Activated CD4-positive, alpha-beta T cell treated with anti-CD3 and anti-CD28 coated beads, Interleukin-10, Interleukin-2, amounts not matched to agents 100 ng/mL and 50 ng/mL, durations not matched to agents 16 hours and 8 hours (primary cell): Measurements from ENCODE around the gene SNX20.
A peak's percentile ranks its signal among the peaks of the same experiment; 100 is the strongest.

Experiments
- DNase-seq: peaks from one replicate; pipeline ENCODE4 v3.0.0-alpha.2; 2020

SNX20 gene

DNA sequence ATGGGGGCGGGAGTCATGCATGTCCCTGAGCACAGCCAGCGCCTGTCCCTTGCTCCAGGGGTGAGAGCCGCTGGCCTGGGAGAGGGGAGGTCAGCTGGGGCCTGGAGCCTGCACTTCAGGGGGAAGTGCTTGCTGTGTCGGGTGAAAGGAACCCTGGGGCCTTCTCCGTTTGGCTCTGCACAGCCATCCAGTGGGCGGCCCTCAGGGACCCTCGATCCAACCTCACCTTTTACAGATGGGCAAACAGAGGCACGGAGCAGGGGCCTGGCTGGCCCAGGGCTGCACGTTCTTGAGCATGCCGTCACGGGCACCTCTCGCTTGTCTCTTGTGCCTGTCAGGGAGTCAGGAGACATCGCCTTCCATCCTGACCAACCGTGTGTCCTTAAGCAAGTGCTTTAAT lies 1.8 kb downstream of the SNX20 start:
- DNase-seq, result no peak

- DNase-seq, result no peak
Observed at GRCh38 chr16:50678531-50678930, 2.6 kb downstream of the SNX20 start.

DNA sequence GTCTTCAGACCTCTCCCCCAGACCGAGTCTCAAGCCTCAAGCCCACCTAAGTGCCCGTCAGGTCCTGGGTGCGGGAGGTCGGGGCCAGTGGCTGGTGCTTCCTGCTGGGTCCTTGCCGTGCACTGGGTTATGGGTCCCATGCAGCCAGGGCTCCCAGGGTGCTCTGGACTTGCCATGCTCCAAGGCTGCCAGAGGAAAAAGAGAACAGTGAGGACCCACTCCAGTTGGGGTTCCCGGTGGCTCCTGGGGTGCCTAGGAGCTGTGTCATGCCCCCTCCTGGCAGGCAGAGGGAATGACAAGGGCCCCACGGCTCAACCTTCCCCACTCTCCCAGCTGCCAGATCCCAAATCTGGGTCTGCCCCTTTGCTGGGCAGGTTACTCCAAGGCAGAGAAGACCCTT lies 3.8 kb downstream of the SNX20 start:
- no peak for DNase-seq

GRCh38 chr16:50676684-50677225 lies 4.4 kb downstream of the SNX20 start:
- no peak for DNase-seq

- no peak for DNase-seq
Observed at GRCh38 chr16:50675686-50676610, 5.2 kb downstream of the SNX20 start.

- no peak for DNase-seq
Observed at GRCh38 chr16:50674831-50675230, 6.3 kb downstream of the SNX20 start.

- DNase-seq, result no peak
Observed at GRCh38 chr16:50673496-50674275, 7.4 kb downstream of the SNX20 start.

- peak; percentile 59 for DNase-seq
Observed at GRCh38 chr16:50671644-50672260, 9.4 kb downstream of the SNX20 start.

- no peak for DNase-seq
Observed at GRCh38 chr16:50670476-50670875, 10.6 kb downstream of the SNX20 start.

DNA sequence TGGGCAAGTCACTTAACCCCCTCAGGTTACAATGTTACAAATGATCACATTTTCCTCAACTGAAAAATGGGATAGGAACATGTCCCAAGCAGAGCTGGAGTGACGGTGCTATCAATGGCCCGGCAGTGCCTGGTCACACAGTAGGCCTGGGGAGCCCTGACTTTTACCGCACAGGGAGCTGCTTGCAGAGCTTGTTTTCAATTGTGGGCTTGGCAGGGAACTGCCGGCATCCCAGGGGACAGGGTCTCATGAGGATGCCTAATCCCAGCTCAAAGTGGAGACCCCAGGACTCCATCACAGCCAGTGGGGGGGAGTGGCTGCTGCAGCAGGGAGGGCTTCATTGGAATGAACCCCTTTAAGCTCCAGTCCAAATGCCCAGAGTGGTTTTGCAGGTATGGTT lies 11.4 kb downstream of the SNX20 start:
- DNase-seq, result no peak

DNA sequence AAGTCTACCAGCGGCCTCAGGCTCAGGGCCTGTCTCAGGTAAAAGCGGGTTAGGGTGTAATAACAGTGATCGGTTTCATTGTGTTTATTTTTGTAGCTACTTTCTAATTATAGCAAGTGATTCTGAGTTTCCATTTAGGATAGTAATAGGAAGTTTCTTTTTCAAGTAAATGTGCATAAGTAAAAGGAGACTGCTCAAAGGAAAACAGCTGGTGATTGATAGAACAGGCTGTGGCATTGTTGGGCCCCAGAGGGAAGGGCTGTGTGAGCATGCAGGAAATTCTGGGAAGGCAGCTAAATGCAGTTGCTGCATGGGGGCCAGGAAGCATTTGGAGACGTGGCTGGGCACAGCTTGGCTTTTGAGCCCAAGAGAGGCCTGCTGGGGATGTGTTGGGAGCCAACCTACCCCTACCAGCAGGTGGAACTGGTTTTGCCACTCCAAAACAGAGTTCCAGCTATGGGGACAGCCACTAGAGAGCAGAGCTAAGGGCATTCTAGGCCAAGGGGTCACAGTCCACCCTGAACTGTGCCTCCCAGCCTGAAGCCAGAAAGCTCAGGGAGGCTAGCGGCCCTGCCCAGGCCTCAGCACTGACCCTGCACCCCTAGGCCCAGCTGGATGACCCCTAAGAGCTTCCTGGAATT lies 12.6 kb downstream of the SNX20 start:
- no peak for DNase-seq

DNA sequence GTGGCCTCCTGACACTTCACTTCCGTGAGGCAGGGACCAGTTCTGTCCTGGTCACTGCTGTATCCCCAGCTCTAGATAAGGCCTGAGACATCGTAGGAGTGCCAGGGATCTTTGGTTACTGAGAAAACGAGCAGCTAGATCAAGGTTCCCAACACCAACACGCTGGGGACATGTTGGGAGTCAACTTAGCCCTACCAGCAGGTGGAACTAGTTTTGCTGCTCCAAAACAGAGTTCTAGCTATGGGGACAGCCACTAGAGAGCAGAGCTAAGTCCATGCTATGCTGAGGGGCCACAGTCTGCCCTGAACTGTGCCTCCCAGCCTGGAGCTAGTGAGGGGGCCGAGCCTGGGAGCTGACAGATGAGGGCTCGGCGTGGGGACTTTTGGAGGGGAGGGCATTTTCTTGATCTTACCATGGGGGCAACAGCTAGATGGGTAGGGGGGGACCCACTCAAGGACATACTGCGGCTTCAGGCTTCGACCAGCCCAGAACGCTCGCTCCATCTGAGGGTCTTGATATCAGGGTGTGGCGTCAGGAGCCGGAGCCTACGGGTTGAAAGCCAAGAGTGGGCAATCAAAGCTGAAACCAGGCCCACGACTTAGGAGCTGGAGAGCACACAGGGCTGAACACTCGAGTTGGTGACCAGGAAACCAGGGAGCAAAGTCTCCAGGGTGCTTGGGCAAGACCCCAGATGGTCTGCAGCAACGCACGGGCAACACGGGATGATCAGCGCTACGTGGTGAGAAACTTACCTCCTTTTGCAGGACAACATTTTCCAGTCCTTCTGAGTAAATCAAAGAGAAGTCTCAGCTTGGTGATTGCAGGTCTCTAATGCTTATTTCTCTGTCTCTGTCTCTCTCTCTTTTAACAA lies 13.4 kb downstream of the SNX20 start:
- DNase-seq, result peak; percentile 7

GRCh38 chr16:50666658-50667496 lies 14.2 kb downstream of the SNX20 start:
- peak; percentile 69 for DNase-seq

GRCh38 chr16:50665128-50665878 lies 15.8 kb downstream of the SNX20 start:
- DNase-seq, result peak; percentile 82

- no peak for DNase-seq
Observed at GRCh38 chr16:50664270-50664669, 16.8 kb downstream of the SNX20 start.

DNA sequence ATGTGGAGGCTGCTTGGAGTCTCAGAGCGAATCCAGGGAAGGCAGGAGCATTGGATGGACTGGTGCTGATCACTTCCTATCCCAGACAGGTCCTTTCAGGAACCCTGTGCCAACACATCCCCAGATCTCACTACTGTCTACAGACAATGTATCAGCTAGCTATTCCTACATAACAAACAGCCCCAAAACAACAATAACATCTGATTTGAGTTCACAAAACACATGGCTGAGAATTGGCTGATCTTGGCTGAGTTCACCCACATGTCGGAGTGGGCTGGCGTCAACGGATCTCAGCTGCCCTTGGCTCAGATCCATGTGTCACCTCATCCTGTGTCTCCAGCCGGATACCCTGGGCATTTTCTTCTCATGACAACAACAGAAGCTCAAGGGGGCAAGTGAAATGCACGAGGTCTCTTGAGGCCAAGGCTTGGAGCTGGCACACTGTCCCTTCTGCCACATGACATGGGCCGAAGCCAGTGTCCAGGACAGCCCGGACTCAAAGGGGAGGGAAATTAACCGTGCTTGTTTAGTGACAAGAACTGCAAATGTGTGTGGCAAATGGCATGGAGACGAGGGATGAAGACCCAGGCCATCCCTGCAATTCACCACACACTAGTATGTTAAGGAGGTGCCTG lies 18.7 kb downstream of the SNX20 start:
- DNase-seq, result no peak

DNA sequence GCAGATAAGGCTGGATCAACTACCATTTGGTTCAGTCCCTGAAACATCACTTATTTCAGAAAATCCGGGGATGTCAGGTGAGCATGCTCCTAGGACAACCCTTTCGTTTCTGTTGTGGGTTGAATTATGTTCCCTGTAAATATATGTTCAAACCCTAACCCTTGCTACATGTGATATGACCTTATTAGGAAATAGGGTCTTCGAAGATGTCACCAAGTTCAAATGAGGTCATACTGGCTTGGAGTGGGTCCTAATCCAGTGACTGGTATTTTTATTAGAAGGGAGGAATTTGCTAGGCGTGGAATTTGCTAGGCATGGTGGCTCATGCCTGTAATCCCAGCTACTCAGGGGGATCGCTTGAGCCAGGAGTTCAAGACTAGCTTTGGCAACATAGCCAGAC lies 21.3 kb downstream of the SNX20 start:
- DNase-seq, result no peak

- no peak for DNase-seq
Observed at GRCh38 chr16:50657241-50657640, 23.9 kb downstream of the SNX20 start.

GRCh38 chr16:50655558-50656055 lies 25.5 kb downstream of the SNX20 start:
- no peak for DNase-seq
